PC-3 (cell line): ENCODE results near the gene PGA3. TPM values are rescaled to one million over a fixed set of nuclear protein-coding genes. Genes with fewer than 3 reads are reported as not detected.

Source experiments
- ATAC-seq: fragments of 200-7000 bp; cut with Tn5 transposase; 2 replicates; pipeline ENCODE4 v1.9.1; 2020; ENCODE audit warnings: mild to moderate bottlenecking, moderate library complexity
- BruUV-seq: library from RNA; stranded (reverse); fragments of 400-500 nt; replicated peaks from 2 replicates; lab custom pipeline; 2021; lab: Mats Ljungman, UMichigan
- CTCF ChIA-PET: fragments of 300-600 bp; sonication (Branson Sonifier 250); formaldehyde crosslinking; loops from one replicate; lab custom pipeline; 2022; ENCODE audit warnings: antibody characterized with exemption; lab: Charles Lee
- POLR2A ChIA-PET: fragments of 300-600 bp; sonication (Branson Sonifier 250); formaldehyde crosslinking; loops from one replicate; lab custom pipeline; 2022; ENCODE audit warnings: antibody characterized with exemption; ENCODE audit not compliant: unreplicated experiment; lab: Charles Lee
- DNase-seq: peaks from one replicate; pipeline ENCODE4 v3.0.0-alpha.2; 2015
- H2AFZ ChIP-seq: fragments of 300-600 bp; sonication (generic); 2 replicates; pipeline ENCODE4 v1.6.0; 2016; ENCODE audit warnings: antibody characterized with exemption, low read length
- H3F3A ChIP-seq: fragments of 300-600 bp; sonication (generic); one replicate; pipeline ENCODE4 v1.6.0; 2017; ENCODE audit warnings: antibody characterized with exemption, low read length, control low read depth, mild to moderate bottlenecking; ENCODE audit not compliant: unreplicated experiment
- H3K27ac ChIP-seq: fragments of 300-600 bp; sonication (generic); 2 replicates; pipeline ENCODE4 v1.5.1; 2016; ENCODE audit warnings: mild to moderate bottlenecking, low read length
- H3K27me3 ChIP-seq: fragments of 300-600 bp; sonication (generic); 2 replicates; pipeline ENCODE4 v1.6.1; 2016; ENCODE audit warnings: low read length, mixed read lengths
- H3K36me3 ChIP-seq: fragments of 300-600 bp; sonication (generic); 2 replicates; pipeline ENCODE4 v1.6.1; 2016; ENCODE audit warnings: low read depth, mixed run types, low read length, mixed read lengths
- H3K4me1 ChIP-seq: fragments of 300-600 bp; sonication (generic); 2 replicates; pipeline ENCODE4 v1.5.1; 2016; ENCODE audit warnings: low read length; ENCODE audit not compliant: insufficient read depth
- H3K4me2 ChIP-seq: fragments of 300-600 bp; sonication (generic); 2 replicates; pipeline ENCODE4 v1.6.0; 2016; ENCODE audit warnings: low read length
- H3K4me3 ChIP-seq: fragments of 300-600 bp; sonication (generic); 2 replicates; pipeline ENCODE4 v1.5.1; 2016; ENCODE audit warnings: mild to moderate bottlenecking, low read length, mixed read lengths
- H3K79me2 ChIP-seq: fragments of 300-600 bp; sonication (generic); 2 replicates; pipeline ENCODE4 v1.6.1; 2017; ENCODE audit warnings: low read length, mixed read lengths
- H3K9ac ChIP-seq: fragments of 300-600 bp; sonication (generic); 2 replicates; pipeline ENCODE4 v1.6.0; 2016; ENCODE audit warnings: mild to moderate bottlenecking, low read length
- H3K9me2 ChIP-seq: fragments of 300-600 bp; sonication (generic); replicated peaks from 2 replicates; pipeline ENCODE4 v1.6.1; 2016; ENCODE audit warnings: mixed run types, low read length, mixed read lengths
- H3K9me3 ChIP-seq: fragments of 300-600 bp; sonication (generic); 2 replicates; pipeline ENCODE4 v1.6.1; 2016; ENCODE audit warnings: low read length, mixed read lengths
- H4K20me1 ChIP-seq: fragments of 300-600 bp; sonication (generic); 2 replicates; pipeline ENCODE4 v1.6.1; 2016; ENCODE audit warnings: low read length, mixed read lengths
- EZH2 ChIP-seq: fragments of 300-600 bp; sonication (generic); IDR thresholded peaks from one replicate; pipeline ENCODE4 v1.6.1; 2017; ENCODE audit warnings: antibody characterized with exemption, mild to moderate bottlenecking, low read length; ENCODE audit not compliant: unreplicated experiment
- EZH2phosphoT487 ChIP-seq: fragments of 300-600 bp; sonication (generic); IDR thresholded peaks from 2 replicates; pipeline ENCODE4 v1.6.1; 2018; ENCODE audit warnings: mild to moderate bottlenecking, antibody characterized with exemption, low read length, borderline replicate concordance
- intact Hi-C: fragments of 100-400 bp; cut with micrococcal nuclease; formaldehyde crosslinking; loops from 2 replicates; pipeline ENCODE4 v1.9.0; 2023
- total RNA-seq: library from RNA; depleted of rRNA; stranded (reverse); fragments of >200 nt; gene quantifications from 2 replicates; pipeline ENCODE4 v1.2.3, GENCODE V29; 2014
- TF ChIP-seq, protein P1 (sequence below): fragments of 300-600 bp; sonication (generic); conservative IDR thresholded peaks from 2 replicates; pipeline ENCODE4 v1.5.1; 2017; ENCODE audit warnings: antibody characterized with exemption, low read depth, mild to moderate bottlenecking, low read length

Gene PGA3
- total RNA-seq, 1 experiment from 2014 or later, result not detected

DNA sequence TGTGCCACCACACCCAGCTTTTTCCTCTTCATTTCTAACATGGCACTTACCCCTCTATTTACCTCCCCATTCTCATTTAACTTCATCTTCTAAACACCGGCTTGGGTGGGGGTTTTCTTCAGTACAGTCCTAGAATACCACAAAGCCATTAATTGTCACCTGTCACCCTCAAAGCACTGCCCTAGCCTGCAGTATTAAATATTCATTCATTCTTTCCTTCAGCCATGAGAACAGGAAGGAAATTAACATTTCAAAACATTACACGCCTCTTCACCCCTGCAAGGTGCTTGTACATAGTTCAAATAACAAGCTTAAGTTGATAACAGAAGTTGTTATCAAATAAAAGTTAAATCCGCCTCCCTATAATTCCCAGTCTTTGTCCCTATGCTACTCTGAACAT, 31.4 kb upstream of the PGA3 start:
- ChIA-PET POLR2A (interaction anchor here (0.6 kb wide), 1 partner anchor 205 kb away, joined by 5 read pairs; no protein-coding TSS in a partner anchor), CTCF (no interaction called here)
- Histone ChIP-seq H3K9ac (no peak overlapping the region), H3K9me2 (no peaks in the 10 kb centered on the region), H3K27ac (no peak overlapping the region), H3K27me3 (peaks cover 22% of the 10 kb centered on the region), H4K20me1 (no peaks in the 10 kb centered on the region), H3K36me3 (no peaks in the 10 kb centered on the region), H3K79me2 (no peaks in the 10 kb centered on the region), H3K9me3 (no peaks in the 10 kb centered on the region), H3F3A (no peaks in the 10 kb centered on the region), H2AFZ (no peak overlapping the region), H3K4me1 (peaks cover 6% of the 10 kb centered on the region; the same call in 1 of the 2 replicates), H3K4me3 (no peak overlapping the region), H3K4me2 (no peak overlapping the region)
- TF ChIP-seq EZH2, result no peak
- TF ChIP-seq EZH2phosphoT487, result no peak
- TF ChIP-seq, protein P1, sequence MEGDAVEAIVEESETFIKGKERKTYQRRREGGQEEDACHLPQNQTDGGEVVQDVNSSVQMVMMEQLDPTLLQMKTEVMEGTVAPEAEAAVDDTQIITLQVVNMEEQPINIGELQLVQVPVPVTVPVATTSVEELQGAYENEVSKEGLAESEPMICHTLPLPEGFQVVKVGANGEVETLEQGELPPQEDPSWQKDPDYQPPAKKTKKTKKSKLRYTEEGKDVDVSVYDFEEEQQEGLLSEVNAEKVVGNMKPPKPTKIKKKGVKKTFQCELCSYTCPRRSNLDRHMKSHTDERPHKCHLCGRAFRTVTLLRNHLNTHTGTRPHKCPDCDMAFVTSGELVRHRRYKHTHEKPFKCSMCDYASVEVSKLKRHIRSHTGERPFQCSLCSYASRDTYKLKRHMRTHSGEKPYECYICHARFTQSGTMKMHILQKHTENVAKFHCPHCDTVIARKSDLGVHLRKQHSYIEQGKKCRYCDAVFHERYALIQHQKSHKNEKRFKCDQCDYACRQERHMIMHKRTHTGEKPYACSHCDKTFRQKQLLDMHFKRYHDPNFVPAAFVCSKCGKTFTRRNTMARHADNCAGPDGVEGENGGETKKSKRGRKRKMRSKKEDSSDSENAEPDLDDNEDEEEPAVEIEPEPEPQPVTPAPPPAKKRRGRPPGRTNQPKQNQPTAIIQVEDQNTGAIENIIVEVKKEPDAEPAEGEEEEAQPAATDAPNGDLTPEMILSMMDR, result no peak
- ATAC-seq (no peak), DNase-seq (no peak)
- BruUV-seq, result no TSS peak
- intact Hi-C loops, result no loop called here

DNA sequence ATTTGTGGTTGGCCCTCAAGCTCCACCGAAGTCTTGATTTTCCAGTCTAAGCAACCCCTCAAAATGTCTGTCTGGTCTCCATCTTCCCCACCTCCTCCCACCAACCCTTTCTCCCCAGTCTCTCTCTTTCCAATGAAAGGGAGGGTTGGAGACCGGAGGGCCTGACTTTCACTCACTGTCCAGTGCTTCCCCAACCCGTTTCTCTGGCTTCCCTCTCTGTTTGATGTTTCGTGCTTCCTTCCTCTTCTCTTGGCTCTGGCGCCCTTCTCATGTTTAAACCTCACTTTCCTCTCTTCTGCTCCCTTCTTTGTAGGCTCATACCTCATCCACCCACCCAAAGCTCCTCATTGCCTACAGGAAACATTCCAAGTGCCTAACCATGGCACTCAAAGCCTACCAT, 31.0 kb upstream of the PGA3 start:
- Histone ChIP-seq H2AFZ (no peak overlapping the region), H3K27ac (no peak overlapping the region), H3K9me2 (no peaks in the 10 kb centered on the region), H3K9ac (no peak overlapping the region), H3K4me3 (no peak overlapping the region), H4K20me1 (no peaks in the 10 kb centered on the region), H3K27me3 (peaks cover 22% of the 10 kb centered on the region), H3K4me1 (peaks cover 6% of the 10 kb centered on the region; the same call in 1 of the 2 replicates), H3F3A (no peaks in the 10 kb centered on the region), H3K79me2 (no peaks in the 10 kb centered on the region), H3K9me3 (no peaks in the 10 kb centered on the region), H3K4me2 (no peak overlapping the region), H3K36me3 (no peaks in the 10 kb centered on the region)
- TF ChIP-seq, protein P1, result no peak
- BruUV-seq, result no TSS peak
- DNase-seq (no peak), ATAC-seq (no peak)
- ChIA-PET CTCF (no interaction called here), POLR2A (interaction anchor here (0.6 kb wide), 1 partner anchor 206 kb away, joined by 5 read pairs; no protein-coding TSS in a partner anchor)
- intact Hi-C loops, result no loop called here

DNA sequence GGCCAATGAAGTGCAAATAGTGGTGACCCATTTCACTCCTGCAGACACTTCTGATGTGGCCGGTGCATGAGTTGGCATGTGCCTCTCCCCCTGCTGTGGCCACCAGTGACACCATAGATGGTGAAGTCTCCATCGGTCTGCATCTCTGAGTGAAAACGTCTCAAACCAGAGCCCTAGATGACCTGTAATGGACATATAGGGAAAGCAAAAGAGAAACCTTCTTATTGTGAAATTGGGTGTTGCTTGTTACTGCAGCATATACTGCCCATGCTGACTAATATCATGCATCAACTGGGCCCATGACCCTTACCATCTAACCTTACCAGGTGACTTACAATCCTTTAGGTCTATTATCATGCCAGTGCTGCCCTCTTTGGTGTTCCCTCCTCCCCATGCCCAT, 30.4 kb upstream of the PGA3 start:
- Histone ChIP-seq H3K79me2 (no peaks in the 10 kb centered on the region), H3K4me2 (no peak overlapping the region), H3F3A (no peaks in the 10 kb centered on the region), H3K4me1 (peaks cover 6% of the 10 kb centered on the region; the same call in 1 of the 2 replicates), H3K9me3 (no peaks in the 10 kb centered on the region), H2AFZ (no peak overlapping the region), H3K27me3 (peaks cover 24% of the 10 kb centered on the region), H3K9me2 (no peaks in the 10 kb centered on the region), H3K36me3 (no peaks in the 10 kb centered on the region), H3K9ac (no peak overlapping the region), H3K27ac (no peak overlapping the region), H3K4me3 (no peak overlapping the region), H4K20me1 (no peaks in the 10 kb centered on the region)
- no peak for DNase-seq
- POLR2A ChIA-PET, result no interaction called here
- BruUV-seq, result no TSS peak
- CTCF ChIA-PET, result no interaction called here
- ATAC-seq, result no peak
- intact Hi-C loops, result loop anchor here (1.0 kb wide), 4 partner anchors 43 to 398 kb away; no protein-coding TSS in a partner anchor
- no peak for TF ChIP-seq EZH2
- TF ChIP-seq EZH2phosphoT487, result no peak
- TF ChIP-seq, protein P1, result no peak
